Measurements from ENCODE around the gene ARHGAP4.
A peak's percentile ranks its signal among the peaks of the same experiment; 100 is the strongest.

Gene ARHGAP4

GRCh38 chrX:153877571-153878261 is 48.3 kb downstream of the ARHGAP4 start:
- no peak for DNase-seq

GRCh38 chrX:153876112-153876491 is 50.0 kb downstream of the ARHGAP4 start:
- DNase-seq: no peak

DNA sequence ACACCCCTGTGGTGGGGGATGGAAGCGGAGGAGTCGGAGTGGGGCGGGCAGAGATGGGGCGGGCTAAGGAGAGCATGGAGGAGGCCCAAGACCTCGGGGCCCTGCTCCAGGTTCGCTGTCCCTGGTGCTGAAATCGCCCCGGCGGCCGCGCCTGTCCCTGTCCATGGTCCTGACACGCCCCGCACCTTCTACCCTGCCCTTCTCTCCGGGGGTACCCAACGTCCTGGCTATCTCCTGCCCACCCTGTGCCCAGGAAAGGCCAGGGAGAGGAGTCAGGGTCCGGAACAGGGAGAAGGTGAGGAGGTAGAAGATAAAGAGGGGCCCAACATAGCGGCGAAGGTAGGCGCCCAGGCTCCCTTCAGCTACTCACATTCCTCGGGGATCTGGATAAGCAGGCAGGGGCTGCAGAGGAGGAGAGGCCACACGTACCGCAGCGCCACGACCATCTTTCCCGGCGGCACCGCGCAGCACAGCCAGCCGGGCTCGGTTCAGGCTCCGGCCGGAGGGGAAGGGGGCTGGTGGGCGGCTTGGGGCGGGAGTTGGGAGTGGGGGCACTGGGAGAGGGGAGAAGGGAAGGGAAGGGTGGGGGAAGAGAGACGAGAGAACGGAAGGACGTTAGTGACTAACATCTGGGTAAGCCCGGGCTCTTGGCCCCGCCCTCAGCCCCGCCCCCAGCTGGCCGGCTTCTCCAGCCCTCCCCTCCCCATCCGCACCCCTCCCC is 50.5 kb downstream of the ARHGAP4 start:
- DNase-seq: peak; percentile 66

DNA sequence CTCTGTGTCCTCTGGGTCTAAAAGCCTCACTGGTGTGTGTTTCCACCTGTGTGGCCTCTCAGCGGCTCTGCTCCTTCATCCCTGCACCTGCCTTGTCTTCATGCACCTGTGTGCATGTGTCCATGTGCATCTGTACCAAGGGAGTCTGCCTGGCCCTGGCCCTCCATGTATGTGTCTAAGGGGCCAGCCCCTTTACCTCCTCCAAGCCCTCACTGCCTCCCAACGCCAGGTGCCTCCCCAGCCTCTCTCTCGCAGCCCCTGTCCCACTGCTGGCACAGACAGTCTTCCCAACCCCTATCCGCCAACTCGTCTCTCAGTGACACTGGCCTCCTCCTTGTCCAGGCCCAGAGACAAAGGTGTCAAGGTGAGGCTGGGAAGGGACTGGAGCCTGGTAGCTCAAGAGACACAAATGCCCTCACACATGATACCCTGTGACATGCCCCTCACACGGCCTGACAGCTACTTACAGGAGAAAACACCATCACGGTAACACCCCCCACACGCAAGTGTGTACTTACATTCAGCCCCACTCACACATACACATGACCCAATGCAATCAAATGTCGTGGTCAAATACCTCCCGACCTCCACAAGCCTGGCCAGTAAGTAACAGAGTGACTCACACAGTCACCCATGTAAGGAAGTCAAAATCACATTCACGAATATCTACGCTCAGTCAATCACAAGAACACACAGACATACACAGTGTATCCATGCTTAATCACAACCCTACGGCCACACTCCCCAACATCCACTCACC is 51.5 kb downstream of the ARHGAP4 start:
- DNase-seq: no peak

- no peak for DNase-seq
Observed at GRCh38 chrX:153874085-153874365, 52.0 kb downstream of the ARHGAP4 start.

DNA sequence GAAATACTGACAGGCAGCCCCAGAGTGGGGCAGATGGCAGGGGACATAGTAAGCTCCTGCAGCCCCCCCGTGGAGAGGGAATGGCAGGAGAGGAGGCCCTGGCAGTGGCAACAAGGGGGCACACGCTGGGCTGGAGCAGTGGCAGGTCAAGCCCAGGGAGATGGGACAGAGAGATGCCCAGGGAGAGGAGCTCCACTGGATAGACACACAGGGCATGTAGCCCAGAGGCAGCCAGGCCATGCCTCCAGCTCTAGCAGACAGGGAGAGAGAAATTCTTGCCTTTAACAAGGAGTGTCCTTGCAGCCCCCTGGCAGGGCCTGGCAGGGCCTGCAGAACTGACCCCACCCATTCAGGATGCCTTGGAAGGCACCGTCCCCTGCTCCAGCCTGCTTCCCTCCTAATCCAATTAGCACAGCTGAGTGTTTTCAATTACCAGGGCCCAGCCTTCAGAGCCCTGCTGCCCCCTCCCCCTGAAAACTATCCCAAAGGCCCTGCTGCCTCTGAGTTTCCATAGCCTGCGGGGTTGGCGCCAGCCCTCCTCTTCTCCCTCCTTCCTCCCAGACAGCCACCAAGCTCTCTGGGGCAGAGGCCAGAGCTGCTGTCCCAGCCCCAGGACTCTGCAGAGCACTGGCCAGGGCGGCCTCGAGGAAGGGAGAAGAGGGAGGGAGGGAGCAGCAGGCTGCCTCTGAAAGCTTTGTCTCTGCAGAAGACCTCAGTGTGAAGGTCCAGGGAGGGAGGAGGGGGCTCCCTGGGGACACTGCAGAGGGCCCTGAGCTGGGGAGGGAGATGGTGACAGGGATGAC is 52.6 kb downstream of the ARHGAP4 start:
- no peak for DNase-seq

DNA sequence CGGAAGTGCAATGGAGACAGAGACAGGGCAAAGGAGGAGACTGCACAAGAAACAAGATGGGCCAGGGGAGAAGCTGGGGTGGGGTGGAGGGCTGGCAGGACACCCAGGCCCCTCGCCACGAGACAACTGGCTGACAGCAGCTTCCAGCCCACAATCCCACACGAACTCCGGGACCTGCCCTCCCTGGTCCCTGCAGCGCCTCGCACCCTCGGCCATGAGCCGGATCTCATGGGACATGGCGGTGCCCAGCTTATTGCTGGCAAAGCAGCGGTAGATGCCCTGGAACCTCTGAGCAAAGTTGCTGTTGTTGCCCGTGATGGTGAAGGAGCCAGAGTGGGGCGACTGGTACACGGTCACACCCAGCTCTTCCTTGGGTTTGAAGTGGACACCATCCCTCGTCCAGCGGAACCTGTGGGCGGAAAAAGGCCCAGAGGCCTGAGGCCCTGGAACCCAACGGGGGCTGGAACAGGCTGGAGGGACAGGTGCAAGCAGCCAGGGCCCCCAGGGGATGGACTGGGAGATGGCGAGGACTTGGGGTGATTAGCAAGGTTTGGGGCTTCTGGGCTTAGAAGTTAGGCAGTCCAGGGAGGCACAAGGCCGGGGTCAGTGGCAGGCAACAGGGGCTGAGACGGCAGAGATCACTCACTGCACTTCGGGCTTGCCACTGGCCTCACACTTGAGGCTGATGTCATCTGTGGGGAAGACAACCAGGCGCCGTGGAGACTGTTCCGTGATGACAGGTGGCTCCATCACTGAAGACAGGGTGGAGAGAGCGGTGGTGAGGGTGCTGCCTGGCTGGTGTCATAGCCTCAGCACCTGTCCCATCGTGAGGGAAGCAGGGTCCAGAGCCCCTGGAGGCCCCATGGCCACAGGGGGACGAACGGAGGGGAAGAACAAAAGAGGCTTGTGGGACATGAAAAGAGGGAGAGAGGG is 53.9 kb downstream of the ARHGAP4 start:
- DNase-seq: no peak

DNA sequence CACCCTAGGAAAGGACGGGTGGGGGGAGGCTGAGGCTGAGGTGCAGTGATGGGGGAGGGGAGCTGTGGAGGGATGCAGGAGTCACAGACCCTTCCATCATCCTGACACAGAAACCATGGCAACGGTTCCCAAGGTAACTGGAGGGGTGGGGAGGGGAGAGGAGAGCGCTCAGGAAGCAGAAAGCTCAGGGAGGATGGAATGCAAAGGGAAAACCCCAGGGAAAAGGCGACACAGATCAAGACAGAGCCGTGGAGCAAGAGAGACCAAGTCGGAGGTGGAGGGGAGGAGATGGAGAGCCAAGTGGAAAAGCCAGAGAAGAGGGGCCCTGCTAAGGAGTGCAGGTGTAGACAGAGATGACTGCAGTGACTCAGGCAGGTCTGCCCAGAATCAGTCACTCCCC is 54.6 kb downstream of the ARHGAP4 start:
- DNase-seq: no peak

GRCh38 chrX:153870791-153871360 is 55.2 kb downstream of the ARHGAP4 start:
- DNase-seq: no peak

- DNase-seq: no peak
Observed at GRCh38 chrX:153870288-153870690, 55.8 kb downstream of the ARHGAP4 start.

GRCh38 chrX:153869473-153870287 is 56.4 kb downstream of the ARHGAP4 start:
- no peak for DNase-seq

DNA sequence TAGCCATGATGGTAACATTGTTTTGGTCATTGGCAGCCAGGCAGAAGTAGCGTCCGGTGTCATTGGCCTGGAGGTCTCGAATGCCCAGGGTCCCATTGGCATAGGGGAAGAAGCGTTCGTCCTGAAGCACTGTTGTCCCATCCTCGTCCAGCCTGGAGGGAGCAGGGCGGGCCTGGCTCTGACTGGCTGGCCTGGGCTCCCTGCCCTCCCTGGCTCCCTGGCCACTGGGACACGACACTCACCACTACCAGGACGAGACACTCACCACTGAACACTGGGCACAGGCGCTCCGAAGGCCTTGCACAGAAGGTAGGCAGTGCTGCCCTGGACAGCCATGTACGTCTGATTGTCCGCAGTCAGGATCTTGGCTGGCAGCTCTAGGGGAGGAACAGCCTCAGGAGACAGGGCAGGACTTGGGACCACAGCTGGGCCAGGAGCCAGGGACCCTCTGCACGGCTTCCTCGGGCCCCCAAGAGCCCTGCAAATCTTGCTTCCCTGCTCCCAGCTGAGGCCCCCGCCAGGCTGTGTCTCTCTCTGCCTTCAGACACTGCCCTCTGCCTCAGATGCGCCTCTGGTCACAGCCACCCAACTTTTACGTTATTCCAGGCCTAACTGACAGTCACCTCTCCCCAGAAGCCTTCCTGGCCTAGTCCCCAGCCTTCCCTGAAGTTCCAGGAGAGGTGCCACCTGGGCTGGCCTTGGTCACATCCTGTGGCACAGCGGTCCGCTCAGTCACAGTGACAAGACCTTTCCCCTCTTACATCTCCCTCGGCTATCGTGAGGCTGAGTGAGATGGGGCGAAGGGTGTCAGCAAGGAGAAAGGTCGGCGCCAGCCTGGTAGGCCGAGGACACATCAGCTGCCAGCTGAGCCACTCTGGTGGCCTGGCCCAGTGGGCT is 57.2 kb downstream of the ARHGAP4 start:
- DNase-seq: no peak

DNA sequence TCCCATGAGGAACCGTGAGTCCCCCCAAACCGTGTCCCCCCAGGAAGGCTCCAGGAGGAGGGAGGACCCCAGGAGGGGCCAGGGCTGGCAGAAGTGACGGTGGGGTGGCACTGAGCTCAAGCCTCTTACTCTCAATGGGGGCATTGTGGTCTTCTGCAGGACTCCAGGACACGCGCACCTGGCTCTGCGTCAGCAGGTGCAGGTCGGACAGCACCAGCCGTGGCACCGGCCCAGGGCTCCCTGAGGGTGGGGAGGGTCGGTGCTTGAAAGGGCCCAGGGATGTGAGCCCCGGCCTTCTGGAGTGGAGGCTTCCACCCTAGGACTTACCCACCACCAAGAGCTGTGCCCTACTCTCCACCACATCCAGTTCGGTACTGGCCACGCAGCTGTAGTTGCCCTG is 58.4 kb downstream of the ARHGAP4 start:
- DNase-seq: no peak

DNA sequence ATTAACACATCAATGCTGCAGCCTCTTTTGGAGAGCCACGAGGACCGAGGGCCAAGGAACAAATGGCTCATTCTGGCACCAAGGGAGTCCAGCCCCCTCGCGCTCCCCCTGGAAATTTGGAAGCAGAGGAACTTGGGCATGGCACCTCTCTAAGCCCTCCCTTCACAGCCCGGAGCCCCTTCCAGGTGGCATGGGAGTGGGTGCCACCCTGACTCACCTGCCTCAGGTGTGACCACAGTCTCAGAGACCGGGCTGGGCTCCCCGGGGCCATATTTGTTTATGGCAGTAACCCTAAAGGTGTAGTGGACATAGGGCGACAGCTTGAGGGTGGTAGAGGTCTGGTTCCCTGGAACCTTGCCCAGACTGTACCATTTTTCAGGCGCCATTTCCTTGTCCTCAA is 58.9 kb downstream of the ARHGAP4 start:
- DNase-seq: no peak

DNA sequence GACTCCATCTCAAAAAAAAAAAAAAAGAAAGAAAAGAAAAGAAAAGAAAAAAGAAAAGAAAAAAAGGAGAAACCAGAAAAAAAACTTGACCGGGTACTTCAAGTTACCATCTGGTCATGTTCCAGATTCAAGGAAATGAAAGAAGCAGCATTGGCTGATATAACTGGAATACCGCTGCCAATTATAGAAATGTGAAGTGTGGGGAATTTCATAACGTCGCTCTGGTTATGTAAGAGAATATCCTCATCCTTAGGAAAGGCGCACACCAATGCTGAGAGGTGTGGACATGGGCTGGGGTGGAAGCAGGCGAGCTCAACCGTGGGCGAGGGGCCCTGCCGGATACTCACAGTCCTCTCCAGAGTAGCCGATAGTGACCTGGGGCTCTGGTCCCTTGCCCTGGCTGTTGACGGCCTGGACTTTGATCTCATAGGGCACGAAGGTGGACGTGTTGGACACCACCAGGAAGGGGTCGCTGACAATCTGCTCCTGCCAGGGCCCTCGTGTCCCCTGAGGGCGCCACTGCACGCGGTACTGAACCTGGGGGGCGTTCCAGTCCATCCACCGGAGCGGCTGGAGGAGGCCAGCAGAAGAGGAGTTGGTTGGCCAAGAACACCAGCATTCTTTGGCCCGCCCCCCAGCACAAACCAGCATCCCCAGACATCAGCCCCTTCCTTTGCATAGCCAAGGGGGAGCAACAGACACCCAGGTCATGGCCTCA is 59.6 kb downstream of the ARHGAP4 start:
- DNase-seq: no peak

DNA sequence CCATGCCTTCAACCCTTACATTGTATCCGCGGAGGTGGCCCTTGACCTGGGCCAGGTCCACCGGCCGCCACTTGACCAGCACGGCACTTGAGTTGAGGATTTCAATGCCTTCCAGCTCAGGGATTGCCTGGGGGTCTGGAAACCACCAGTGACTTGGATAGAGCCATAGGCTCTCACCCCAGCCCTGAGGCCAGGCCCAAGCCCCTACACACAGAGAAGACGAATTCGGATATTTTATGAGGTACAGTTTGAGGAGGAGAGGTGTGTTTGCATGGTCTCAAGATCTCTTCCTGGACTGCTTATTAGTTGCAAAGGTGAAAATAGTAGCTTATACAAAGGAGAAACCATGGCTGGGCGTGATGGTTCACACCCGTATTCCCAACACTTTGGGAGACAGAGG is 60.4 kb downstream of the ARHGAP4 start:
- no peak for DNase-seq

GRCh38 chrX:153865321-153865580 is 60.8 kb downstream of the ARHGAP4 start:
- no peak for DNase-seq

DNA sequence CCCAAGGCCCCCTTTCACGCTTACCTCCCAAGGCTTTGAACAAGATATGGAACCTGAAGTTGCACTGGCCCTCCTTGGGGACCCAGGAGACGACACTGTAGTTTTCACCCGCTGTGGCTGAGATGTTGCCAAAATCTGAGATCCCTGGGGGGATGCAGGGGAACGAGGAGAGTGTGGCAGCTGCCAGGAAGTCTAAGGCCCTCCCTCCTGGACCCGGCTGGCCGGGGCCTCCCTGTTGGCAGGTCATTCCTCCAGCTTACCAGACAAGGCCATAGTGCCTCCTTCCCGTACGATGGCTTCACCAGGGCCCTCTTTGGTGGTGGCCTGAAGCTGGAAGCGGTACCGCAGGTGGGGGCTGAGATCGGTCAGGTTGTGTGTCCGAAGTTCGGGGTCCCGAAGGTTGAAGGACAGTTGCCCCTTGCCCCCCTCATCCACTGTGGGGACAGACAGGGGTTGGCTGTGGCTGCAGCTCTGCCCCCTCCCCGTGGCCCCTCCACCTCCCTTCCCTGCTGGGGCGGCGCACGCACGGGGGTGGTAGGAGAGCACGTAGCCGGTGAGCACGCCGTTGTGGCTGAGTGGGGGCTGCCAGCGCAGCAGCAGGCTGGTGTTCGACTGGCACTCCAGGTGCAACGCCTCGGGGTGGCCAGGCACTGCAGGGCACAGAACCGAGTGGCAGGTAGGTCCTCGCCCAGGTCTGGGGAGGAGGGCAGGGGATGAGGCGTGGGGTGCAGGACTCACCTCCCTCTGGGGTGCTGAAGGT is 61.3 kb downstream of the ARHGAP4 start:
- DNase-seq: no peak

- no peak for DNase-seq
Observed at GRCh38 chrX:153864101-153864500, 62.0 kb downstream of the ARHGAP4 start.
